NCI-H1417 treated with DMSO at 0.1 percent for 48 hours (cell line): ENCODE data around the gene MAPKAP1.

Experiments
- DNase-seq: peaks from one replicate; lab custom pipeline; 2025; lab: John Stamatoyannopoulos, UW

Gene MAPKAP1

DNA sequence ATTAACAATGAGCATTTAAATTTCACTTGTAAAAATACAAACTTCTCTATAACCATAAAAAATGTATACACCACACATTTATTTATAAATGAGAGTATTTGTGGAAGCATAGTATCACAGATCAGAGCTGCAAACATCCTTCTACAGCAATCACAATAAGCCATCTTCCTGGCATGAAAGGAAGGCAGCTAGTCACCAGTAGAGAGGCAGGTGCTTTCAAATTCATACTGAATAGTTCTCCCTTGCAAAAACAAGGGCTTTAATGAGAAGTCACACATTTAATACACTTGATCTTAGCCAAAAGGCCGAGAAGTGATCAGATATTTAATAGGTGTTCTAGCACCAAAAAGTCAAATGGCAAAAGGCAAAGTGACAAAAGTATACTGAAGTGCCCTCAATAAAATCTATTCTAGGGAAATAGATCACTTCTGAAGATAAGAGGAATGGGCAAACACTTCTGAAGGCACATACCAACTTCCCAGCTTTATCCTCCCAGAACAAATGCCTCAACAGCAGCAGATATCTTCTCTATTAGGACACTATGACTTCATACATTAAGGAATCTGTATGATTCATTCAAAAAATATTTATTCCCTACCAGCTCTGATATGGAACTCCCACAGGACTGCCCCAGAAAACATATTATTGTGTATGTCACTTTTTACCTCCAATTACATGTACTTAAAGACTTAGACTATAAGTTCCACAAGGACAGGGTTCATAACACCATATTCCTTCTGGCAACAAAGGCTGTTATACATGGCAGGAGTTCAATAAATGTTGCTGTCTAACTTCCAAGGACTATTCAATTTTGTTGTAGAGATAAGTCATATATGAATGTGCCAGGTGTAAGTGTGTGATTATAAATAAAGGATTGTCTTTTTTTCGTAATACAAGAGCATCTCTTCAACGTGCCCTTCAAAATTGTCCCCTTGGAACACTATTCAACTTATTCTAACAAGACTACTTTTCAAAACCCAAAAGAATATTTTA is 31.7 kb downstream of the MAPKAP1 start:
- DNase-seq = no peak

DNA sequence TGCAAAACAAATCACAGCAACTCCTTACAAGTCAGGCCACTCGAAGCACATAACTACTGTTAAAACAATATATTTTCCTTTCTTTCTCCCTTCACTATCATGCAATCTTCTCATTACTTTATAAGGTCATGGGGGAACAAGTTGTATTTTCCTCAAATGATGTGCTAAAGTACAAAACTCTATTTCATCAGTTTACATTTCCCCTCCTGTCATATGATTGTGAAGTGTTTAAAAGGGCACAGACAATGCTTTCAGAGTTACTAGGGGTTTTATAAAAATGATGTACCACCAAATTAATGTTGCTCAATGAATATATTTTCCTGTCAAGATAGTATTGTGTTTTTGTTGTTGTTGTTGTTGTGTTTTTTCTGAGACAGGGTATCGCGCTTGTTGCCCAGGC is 34.1 kb downstream of the MAPKAP1 start:
- no peak for DNase-seq

DNA sequence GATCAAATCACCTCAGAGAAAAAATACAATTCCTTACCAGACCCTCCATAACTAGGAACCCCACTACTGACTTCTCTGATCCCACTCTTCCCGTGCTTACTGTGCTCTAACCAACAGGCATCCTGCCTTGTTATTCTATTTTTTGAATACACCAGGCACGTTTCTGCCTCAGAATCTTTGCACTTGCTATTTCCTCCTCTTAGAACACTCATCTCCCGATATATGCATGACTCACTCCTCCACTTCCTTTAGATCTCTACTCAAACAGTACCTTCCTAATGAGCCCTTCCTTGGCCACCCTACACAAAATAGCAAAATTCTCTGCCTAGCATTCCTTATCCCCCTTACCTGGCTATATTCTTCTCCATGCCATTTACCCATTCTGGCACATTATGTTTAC is 43.9 kb downstream of the MAPKAP1 start:
- no peak for DNase-seq

DNA sequence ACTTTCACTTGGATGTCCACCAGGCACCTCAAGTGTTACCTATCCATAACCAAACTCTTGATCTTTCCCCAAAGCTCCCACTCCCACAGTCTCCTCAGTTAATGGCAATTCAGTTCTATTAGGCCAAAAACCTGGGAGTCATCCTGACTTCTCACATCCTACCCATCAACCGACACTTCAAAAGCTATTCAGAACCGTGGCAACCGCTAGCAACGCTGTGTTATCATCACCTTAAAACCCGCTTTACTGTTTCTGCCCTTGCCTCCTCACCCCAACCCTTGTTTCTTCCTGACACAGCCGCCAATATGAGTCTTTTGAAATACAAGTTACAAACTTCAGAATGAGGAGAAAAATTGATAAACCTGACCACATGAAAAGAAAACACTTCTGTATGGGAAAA is 46.5 kb downstream of the MAPKAP1 start:
- DNase-seq = no peak

DNA sequence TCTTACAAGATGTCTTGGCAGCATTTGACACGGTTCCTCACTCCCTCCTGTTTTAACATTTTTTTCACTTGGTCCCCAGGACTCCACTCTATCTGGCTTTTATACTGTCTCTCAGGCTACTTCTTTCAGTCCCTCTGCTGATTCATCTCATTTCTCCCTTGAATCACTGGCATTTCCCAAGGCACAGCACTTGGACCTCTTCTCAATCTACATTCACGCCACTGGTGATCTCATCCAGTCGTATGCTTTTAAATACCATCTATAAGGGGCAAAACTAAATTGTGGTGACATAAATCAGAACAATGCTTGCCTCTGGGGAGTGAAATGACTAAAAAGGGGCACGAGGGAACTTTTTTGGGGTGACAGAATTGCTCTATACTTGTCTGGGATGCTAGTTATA is 47.1 kb downstream of the MAPKAP1 start:
- DNase-seq = no peak

DNA sequence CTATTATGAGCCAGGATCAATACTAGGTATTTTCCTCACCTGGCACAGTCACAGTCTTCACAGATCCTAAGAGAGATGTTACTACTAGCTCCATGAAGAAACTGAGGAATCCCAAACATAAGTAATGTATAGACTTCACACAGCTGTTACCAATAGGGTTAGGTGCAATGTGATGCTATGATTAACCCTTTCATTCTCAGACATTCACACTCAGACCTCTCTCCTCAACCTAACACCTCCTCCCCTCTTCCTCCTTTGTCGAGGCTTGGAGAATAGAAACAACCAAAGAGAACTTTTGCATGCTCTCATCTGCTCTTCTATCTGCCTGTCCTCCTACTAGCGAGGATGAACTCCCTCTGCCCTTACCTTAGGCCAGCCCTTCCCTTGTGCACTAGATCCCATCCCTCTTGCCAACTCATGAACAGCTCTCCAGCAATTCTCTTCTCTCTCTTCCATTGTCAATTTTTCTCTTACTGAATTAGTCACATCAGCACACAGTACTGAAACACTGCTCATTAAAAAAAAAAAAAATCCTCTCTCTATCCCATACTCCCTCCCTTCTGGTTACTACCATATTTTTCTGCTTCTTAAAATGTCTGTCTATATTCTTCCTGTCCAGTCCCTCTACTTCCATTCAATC is 47.7 kb downstream of the MAPKAP1 start:
- no peak for DNase-seq

DNA sequence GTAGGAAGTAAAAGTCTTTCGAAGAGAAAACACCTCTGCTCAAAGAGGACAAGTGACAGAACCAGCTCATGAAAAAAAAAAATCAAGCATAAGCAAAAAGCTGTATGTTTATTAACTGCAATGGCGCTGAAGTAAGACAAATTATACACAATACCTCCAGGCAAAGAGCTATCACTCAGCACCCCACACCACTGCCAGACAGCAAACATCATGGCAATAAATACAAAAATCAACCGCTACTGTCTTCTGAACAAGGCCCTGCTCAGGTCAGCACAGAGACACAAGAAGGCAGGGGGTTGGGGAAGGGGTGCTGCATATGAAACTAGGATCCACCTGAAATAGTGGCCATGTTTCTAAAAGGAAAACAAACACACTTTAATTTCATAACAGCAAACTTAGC is 50.4 kb downstream of the MAPKAP1 start:
- no peak for DNase-seq

DNA sequence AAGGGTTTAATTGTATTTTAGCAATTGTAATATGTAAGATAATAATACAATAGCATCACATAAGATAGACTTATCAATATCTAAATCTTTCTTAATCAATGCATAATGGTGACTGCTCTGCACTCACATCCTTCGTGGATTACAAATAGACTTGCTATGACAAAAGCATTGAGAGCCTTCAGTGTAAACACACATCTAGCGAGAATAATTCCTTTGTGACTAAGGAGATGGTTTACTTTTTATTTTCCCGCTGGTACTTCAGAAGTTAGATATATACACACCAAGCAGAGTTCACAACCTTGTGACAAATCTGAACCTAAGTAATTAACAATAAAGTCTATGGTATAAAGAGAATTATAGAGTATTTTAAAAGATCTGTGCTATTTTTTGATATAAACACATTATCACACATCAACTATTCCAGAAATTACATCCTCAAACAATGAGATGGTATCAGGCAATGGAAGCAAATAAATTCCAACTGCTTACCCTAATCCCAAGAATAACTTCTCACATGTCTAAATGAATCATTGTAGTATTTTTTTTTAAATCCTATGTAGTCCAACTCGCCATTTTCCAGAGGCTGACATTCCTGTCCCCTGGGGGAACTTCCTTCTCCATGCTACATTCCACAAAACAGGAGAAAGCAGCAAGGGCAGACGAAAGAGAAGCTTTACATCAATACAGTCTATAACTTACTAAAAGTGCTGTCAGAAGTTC is 51.2 kb downstream of the MAPKAP1 start:
- no peak for DNase-seq

DNA sequence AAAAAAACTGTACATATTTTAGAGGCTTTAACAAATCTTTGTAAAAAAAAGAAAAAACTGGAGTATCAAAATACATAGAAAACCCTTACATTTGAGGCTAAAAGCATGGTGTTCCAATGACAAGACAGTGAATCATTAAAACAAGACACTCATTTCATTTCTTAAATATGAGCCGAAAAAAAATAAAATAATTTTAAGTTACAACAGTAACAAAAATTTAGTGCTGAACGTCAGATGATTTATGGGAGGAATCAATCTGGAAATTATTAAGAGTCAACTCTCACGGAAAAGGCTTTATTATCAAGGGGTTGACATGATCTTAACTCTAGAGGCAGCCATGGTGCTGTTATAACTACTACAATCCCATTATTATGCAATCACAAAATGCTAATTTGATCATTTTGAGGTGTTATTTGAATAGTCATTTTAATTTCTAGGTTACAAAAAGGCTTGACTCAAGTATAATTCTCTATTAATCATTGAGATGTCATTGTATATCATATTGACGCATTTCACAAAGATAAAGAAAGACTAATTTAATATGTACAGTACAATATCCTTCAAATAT is 51.9 kb downstream of the MAPKAP1 start:
- DNase-seq = no peak

DNA sequence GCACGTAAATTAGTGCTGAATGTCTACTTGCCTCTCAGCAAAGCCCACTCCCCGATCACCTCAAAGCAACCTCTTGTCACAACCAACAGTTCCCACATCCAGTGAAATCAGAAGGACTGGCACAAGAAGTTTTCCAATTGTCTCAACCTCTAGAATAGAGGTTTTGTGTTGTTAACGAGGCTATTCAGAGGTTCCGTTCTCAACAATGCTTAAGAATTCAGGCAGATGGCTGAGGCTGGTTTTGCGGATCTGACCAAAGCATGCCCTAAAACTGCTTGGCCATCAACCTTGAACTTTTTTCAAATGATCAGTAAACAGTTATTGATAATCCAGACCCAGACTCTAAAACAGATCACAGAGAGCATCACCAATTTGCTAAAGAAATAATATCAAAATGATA is 52.9 kb downstream of the MAPKAP1 start:
- no peak for DNase-seq

DNA sequence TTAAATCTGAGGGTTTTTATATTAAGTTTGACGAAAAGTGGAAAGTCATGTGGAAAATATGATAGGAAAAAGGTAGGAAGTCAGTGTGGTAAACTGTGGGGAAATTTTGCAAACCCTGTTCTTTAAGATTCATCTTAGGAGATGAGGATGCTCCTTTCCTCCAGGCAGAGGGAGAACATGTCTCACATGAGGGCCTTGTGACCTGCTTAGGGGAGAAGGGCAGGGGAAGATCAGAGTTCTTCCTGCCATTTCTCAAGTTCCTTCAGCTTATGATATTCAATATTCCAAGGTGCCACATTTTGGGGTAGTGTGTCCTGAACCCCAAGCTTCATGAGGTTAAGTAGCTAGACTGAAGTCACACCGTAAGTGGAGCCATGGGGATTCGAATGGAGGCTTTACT is 53.7 kb downstream of the MAPKAP1 start:
- DNase-seq = no peak

DNA sequence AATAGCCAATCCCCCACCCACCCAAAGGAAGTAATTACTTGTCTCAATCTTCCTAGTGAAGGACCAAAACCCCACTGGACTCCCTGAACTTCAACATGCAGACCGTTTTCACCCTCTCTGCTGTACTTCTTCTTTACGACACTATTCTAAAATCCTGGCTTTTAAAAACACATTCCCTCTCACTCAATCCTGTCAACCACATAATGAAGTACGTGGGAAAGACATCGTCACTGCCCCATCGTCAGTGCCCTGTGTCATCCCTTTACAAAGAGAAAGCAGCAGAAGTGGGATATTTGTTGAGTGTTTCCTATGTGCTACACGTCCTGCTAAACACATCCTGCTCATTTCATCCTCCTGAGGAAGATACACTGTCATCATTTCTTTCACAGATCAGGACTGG is 54.2 kb downstream of the MAPKAP1 start:
- no peak for DNase-seq

DNA sequence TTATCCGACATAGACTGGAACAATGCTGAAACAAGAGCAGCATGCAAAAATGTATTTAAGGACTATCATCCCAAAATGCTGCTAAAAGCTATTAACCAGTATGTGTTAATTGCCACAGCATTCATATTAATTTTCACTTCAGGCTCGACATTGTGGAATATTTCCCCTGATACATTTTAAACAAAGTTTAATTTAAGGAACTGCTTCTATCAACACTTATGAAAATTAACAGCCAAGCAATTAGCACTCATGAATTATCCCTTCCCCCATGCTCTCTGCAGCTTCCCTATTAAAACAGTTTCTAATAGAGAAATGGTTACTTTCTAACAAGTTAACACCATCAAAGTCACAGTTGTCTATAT is 54.8 kb downstream of the MAPKAP1 start:
- no peak for DNase-seq

DNA sequence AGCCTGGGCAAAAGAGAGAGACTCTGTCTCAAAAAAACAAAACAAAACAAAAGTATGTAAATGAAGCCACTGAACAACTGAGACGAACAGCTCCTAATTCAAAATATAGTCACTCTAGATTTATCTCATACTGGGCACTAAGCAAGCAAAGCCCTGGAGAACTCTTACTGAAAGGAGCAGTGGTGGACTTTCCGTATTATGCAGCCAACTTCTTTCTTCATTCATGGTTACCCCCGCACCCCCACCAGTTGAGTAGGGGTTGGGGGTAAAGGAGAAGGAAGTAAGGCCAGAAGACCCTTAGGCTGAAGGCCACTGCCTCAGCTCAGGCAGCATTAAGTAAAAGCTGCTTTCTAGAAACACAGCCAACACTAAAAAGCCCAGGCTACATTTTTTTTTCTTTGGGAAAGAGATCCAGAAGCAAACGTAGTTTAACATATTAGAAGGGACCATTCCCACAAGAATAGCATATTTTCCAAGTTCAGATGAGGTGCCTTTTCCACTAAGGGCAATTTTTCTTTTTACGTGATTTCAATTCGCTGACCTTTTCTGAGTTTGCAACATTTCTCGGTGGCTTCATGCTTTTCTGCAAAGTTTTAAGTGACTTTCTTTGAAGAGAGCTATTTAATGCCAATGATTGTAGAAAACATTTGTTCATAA is 55.3 kb downstream of the MAPKAP1 start:
- no peak for DNase-seq

DNA sequence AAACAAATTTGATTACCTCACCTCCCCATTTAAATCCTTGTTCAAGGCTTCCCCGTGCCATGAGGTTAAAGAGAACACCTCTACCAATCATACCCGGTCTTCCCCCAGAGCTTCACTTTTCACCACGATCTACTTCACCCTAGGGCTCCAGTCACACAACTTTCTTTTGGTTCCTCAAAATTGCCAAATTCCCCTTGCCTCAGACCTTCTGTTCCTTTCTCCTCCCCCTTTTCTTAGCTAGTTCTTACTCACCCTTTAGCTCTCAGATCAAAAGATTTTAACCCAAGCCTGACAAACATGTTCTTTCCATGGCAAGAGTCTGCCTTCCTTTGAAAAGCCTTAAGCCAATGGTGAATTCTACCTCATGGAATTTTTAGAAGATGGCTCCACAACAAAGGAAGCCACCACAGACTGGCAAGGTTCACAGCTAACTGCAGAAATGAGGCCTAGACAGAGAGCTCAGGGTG is 56.7 kb downstream of the MAPKAP1 start:
- DNase-seq = no peak

DNA sequence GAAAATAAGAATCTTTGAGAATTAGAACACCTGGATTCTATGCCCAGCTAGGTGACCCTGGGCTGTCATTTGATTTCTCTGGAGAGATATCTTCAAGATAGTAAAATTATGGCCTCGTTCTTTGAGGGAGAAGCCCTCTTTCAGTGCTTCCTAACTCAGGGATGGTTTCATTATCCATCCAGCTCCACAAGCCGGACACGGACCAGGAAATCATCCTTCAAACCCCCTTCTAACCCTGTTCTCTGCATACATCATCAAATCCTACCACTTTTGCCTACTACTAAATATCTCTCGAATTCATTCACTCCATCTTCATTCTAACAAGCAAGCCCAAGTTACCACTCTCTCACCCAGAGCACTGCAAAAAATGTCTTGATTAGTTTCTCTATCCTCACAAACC is 57.2 kb downstream of the MAPKAP1 start:
- DNase-seq = no peak

DNA sequence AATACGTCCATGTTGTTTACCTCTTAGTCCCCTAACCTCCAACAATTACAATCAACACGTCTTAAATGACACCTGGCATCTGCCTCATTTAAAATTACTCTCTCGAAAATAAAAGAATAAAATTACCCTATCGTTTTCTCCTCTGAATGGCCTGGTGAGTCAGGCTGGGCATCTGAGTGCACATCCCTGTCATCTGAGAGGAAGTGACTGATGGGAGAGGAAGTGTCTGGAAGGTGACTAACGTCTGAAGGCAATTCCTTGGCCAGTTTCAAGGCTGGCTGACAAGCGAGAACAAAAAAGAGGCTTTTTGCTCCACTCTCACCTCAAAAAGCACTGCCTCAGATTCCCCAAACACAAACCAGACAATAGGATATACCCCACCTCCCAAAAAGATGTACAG is 57.7 kb downstream of the MAPKAP1 start:
- DNase-seq = no peak

DNA sequence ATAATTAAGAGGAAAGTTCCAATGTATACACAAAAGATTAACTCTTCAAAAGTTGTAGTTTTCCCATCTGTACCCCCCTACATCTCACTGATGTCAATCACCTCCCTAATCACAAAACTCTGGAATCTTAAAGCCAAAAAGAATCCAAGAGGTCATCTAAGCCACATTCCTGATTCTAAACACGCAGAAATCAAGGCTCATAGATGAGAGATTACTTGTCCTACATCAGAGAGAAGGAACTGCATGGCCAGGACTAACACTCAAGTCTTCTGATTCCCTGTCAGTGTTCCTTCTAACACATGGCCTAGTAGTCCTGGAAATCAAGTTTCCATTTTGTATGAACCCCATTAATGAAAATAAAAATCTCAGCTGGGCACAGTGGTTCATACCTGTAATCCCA is 58.7 kb downstream of the MAPKAP1 start:
- no peak for DNase-seq

DNA sequence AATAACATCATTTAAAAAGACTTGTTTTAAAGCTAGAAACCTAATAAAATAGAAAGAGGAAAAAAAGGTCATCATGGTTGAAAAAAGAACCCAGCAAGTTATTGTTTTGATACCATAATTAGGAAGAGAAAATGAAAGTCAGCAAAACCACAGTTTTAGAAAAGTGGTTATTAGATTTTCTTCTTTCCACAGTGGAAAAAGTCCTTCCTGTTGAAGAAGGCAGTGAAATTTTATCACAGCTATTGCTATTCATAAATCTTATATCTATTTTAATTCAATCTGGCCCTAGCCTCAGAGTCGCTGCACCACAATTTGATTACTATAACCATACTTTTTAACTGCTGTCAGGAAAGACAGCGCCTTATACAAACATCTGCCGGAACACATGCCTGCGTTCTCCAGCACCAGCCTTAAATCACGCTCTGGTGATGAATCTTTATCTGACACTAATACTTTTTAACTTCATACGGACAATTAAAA is 60.3 kb downstream of the MAPKAP1 start:
- DNase-seq = no peak

DNA sequence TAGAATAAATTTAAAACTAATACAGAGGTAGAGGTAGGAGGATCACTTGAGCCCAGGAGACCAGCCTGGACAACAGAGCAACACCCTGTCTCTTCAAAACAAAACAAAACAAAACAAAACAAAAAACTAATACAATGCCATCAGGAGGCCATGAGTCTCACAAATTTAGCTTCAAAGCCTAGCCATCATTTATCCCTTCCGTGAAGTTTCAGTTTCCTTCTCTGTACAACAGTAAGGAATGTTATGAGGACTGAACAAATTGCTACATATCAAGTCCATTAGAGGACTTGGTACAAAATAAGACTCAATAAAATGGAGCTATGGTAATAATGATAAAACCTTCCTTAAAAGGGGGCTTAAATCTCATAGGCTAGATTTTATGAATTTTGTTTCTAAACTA is 60.8 kb downstream of the MAPKAP1 start:
- DNase-seq = no peak

DNA sequence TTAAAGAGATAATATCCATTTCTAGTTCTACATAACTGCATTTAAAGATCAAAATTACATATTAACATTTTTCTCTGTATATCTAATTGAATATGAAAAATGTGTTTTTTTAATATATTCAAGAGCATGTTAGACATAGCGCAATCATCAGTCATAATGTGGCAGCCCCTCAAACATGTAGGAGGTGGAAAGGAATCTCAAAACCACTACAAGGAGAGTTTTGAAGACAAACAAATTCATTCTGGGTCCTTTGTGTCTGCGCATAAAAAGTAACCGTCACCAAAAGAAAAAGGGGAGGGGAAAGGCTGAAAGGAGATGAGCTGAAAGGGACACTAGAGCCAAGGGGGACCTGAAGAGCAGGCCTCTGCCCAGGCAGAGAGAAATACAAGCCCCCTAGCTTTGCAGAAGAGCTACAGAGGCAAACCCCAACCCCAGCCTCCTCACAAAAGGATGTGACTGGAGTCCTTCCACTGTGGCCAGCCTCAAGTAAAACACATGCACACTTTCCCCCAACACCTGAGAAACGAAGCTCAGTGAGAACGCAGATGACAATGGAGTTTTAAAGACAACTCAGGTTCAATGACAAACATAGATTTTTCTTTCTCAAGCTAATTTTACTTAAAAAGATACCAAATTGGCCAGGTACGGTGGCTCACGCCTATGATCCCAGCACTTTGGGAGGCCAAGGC is 62.0 kb downstream of the MAPKAP1 start:
- DNase-seq = no peak
